Ovary (tissue), 3 donors: ENCODE results near the gene PABPC1L.

Experiments used
- EP300 ChIP-seq: sonication (generic); formaldehyde crosslinking; IDR thresholded peaks from one replicate; pipeline ENCODE4 v1.6.1; 2017; ENCODE audit warnings: antibody characterized with exemption
- POLR2A ChIP-seq: fragments of 450-650 bp; IDR thresholded peaks from one replicate; pipeline ENCODE4 v1.6.1; 2017; ENCODE audit warnings: antibody characterized with exemption, mild to moderate bottlenecking, moderate library complexity
- TF ChIP-seq, protein P1 (sequence below), 3 donors: fragments of 450-650 bp in 2 of 3; fragments of 200-600 bp in 1 of 3; IDR thresholded peaks; one replicate each; pipeline versions ENCODE4 v1.5.1 to v1.8.0; 2016 to 2022; ENCODE audit warnings: antibody characterized with exemption in 3 of 3, mild to moderate bottlenecking in 1 of 3
- donor health status: DM: no; HTN: no; CAD: no.

DNA sequence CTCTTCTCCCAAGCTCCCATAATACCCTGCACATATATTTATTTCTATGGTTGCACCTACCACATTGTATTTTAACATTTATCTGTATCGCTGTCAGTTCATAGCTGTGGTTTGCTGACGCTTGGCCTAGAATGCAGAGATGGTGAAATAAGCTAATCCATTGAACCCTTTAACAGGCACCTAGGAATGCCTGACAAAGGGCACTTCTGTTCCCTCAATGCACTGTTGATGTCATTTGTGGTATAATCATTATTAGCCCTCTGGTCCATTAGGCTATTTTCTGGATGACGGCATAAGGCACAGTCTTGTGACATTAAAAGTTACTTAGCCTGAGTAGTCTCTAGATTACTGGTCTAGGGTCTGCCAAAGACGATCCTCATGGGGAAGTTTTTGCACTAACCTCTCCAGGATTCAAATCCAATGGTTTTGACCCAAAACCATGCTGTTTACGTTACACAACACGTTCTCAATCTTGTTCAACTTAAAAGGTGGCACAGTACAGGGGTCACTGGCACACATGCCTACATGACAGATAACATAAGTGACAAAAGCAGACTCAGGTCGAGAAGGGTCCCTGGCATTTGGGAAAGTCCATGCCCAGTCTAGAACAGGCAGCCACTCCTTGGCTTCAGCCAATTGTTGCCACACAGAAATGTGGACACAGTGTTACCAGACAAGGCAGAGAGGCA lies 26.5 kb upstream of the PABPC1L start:
- TF ChIP-seq, protein P1, sequence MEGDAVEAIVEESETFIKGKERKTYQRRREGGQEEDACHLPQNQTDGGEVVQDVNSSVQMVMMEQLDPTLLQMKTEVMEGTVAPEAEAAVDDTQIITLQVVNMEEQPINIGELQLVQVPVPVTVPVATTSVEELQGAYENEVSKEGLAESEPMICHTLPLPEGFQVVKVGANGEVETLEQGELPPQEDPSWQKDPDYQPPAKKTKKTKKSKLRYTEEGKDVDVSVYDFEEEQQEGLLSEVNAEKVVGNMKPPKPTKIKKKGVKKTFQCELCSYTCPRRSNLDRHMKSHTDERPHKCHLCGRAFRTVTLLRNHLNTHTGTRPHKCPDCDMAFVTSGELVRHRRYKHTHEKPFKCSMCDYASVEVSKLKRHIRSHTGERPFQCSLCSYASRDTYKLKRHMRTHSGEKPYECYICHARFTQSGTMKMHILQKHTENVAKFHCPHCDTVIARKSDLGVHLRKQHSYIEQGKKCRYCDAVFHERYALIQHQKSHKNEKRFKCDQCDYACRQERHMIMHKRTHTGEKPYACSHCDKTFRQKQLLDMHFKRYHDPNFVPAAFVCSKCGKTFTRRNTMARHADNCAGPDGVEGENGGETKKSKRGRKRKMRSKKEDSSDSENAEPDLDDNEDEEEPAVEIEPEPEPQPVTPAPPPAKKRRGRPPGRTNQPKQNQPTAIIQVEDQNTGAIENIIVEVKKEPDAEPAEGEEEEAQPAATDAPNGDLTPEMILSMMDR (IDR thresholded peaks at IDR 0.05), result no peak
- no peak for TF ChIP-seq EP300
- TF ChIP-seq POLR2A, result no peak
